GM18517 (cell line): ENCODE data around the gene ATAD2B.
"Not testable (repeated sequence)": the region's sequence is repeated elsewhere in the genome, so short reads cannot be mapped to it uniquely, and the experiment has no call there.

Experiments used
- ATAC-seq: cut with Tn5 transposase; IDR thresholded peaks from one replicate; pipeline ENCODE4 v1.9.1; 2021; ENCODE audit warnings: mild to moderate bottlenecking, moderate library complexity; ENCODE audit not compliant: unreplicated experiment

The ATAD2B gene

DNA sequence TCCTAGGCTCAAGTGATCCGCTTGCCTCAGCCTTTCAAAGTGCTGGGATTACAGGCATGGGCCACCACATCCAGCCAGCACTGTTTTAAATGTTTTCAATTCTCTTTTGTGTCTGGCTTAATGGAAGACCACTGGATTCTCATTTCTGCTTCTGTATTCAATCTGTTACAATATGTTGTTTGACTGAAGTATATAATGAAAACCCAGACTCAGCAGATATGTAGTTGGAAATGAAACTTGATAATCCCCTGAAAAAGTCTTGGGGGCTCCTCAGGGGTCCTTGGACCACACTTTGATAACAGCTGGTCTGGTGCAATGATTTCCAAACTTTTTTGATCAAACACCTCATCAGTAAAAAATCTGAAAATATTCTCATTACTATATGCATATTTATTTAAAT is 132.7 kb downstream of the ATAD2B start:
- no peak for ATAC-seq

GRCh38 chr2:23793476-23793875 is 133.4 kb downstream of the ATAD2B start:
- ATAC-seq: no peak

- no peak for ATAC-seq
Measured at GRCh38 chr2:23791030-23791429, 135.9 kb downstream of the ATAD2B start.

DNA sequence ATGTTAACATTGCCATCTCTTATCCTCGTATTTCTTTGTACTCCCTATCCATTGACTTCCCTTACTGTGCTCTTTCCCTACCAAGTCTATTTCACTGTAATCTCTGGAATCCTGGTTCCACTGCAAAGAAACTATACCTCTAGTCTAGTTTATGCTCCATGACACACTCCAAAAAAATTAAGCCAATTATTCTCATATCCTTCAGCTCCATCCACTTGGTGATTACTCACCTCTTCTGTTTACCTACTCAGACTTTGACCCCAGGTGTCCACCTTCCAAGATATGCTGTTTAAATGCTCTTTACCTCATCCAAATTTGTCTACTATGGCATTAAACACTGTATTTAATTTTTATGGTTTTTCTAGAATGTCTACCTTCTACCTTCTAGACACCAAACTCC is 137.9 kb downstream of the ATAD2B start:
- no peak for ATAC-seq

DNA sequence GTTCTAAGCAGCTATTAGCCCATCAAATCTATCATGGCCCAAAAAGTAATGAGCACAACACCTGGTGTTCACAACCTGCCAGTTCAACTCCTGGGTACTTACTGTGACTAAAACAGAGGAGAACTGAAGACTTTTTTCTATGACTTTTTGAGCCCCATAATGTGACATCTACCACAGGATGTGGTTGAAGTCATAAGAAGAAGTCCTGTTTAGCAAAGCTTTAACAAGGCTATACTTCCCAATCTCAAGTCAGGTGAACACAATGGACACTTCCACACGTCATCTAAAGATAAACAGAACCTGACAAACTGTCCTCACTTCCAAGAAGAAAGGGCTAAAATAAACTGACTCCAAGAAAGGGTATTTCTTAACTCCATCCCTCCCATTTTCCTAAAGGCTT is 138.8 kb downstream of the ATAD2B start:
- peak; percentile 70 for ATAC-seq

GRCh38 chr2:23784971-23785370 is 142.0 kb downstream of the ATAD2B start:
- no peak for ATAC-seq

GRCh38 chr2:23782646-23783045 is 144.3 kb downstream of the ATAD2B start:
- ATAC-seq: no peak

- no peak for ATAC-seq
Measured at GRCh38 chr2:23782126-23782525, 144.8 kb downstream of the ATAD2B start.

DNA sequence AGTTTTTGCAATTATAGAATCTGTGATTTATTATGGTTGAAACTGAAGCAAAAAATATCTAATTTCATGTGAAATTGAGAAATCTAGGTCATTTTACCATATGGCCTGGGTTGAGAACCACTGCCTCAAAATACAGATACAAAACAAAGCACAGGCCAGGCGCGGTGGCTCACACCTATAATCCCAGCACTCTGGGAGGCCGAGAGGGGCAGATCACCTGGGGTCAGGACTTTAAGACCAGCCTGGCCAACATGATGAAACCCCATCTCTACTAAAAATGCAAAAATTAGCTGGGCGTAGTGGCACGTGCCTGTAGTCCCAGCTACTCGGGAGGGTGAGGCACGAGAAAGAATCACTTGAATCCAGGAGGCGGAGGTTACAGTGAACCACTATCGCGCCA is 146.5 kb downstream of the ATAD2B start:
- not testable (repeated sequence) for ATAC-seq

DNA sequence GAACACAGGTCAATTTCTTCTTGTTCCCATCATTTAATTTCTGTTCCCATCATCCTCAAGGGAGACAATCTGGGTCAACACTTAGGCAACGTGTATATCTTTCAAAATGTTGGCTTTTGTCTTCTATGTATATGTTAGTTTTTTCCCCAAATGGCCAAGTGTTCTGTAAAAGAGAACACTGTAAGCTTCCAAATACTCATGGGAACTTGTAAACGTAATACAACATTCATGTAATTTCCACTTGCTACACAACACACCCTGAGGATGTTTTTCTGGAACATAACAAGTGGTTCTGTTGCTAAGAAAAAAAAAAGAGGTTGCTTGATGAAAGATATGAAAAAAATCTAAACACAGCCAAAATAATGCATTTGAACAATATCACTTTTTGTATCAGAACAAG is 149.1 kb downstream of the ATAD2B start:
- no peak for ATAC-seq

DNA sequence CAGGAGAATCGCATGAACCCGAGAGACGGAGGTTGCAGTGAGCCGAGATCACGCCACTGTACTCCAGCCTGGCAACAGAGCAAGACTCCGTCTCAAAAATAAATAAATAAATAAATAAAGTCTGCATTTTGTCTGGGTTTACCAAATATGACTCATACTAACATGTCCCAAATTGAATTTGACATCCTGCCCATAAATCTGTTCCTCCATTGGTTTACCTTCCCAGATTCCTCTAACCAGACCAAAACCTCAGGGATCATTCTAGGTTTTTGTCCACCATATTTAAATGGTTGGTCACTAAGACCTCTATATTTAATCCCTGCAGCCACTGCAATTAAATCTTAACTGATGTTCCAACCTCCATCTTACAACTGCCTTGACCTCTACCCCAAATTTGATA is 150.9 kb downstream of the ATAD2B start:
- no peak for ATAC-seq

DNA sequence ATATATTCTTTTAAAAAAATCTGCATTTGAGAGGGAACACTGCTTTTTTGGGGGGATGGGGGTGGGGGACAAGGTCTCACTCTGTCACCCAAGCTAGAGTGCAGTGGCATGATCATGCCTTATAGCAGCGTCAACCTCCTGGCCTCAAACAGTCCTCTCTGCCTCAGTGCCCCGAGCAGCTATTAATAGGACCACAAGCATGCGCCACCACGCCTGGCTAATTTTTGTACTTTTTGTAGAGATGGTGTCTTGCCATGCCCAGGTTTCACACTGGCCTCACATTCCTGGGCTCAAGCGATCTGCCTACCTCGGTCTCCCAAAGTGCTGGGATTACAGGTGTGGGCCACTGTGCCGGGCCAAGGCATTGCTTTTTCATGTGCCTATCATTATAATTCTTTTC is 154.2 kb downstream of the ATAD2B start:
- ATAC-seq: no peak

DNA sequence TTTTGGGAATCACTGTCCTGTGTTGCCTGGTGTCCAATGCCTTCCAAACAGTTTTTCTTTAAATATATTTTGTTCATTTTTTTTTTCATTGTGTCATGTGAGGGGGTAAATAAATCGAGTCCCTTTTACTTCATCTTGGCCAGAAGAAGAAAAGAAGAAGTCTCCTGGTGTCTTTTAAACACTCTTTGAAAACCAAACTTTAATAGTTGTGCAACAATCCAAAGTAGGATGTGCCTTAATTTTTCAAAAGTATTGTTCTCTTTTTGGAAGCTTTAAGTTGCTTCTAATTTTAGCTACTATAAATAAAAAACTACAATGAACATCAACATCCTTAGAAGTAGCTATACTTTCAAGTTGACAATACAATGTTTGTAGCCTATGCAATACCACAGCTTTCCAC is 154.9 kb downstream of the ATAD2B start:
- no peak for ATAC-seq

DNA sequence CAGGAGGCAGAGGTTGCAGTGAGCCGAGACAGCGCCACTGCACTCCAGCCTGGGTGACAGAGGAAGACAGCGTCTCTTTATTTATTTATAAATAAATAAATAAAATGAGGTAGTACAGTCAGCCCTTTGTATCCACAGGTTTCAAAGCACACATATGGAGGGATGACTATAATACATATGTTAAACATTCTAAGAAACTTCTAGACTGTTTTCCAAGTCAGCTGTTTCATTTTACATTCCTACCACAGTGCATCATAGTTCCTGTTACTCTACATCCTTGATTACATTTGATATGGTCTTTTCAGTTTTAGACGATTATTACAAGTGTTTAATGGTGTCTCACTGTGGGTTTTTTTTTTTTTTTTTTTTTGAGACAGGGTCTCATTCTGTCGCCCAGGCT is 157.6 kb downstream of the ATAD2B start:
- ATAC-seq: no peak

DNA sequence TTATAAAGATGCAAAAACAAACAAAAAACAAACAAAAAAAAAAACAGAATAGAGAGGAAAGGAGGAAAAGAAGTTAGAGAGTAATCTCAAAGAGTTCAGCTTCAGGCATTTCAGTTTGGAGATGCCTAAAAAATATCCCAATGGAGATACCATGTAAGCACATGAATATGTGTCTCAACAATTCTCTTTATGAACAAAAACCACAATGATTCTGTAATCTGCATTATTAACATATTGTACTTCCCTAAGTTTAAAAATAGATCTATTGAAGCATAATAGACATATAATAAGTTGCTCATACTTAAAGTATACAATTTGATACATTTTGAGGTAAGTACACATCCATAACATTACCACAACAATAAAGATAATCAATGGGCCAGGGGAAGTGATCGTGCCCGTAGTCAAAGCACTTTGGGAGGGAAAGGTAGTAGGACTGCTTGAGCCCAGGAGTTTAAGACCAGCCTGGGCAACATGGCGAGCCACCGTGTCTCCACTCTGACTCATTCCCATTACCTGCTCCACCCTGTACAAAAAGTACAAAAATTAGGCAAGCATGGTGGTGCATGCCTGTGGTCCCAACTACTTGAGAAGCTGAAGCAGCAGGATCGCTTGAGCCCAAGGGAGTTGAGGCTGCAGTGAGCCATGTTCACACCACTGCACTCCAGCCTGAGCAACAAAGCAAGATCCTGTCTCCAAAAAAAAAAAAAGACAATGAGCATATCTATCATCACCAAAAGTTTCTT is 158.9 kb downstream of the ATAD2B start:
- ATAC-seq: no peak

GRCh38 chr2:23762141-23762540 is 164.8 kb downstream of the ATAD2B start:
- ATAC-seq: no peak

GRCh38 chr2:23761638-23762037 is 165.3 kb downstream of the ATAD2B start:
- no peak for ATAC-seq

- ATAC-seq: no peak
Measured at GRCh38 chr2:23760736-23761135, 166.2 kb downstream of the ATAD2B start.

GRCh38 chr2:23757686-23758433 is 169.1 kb downstream of the ATAD2B start:
- no peak for ATAC-seq

DNA sequence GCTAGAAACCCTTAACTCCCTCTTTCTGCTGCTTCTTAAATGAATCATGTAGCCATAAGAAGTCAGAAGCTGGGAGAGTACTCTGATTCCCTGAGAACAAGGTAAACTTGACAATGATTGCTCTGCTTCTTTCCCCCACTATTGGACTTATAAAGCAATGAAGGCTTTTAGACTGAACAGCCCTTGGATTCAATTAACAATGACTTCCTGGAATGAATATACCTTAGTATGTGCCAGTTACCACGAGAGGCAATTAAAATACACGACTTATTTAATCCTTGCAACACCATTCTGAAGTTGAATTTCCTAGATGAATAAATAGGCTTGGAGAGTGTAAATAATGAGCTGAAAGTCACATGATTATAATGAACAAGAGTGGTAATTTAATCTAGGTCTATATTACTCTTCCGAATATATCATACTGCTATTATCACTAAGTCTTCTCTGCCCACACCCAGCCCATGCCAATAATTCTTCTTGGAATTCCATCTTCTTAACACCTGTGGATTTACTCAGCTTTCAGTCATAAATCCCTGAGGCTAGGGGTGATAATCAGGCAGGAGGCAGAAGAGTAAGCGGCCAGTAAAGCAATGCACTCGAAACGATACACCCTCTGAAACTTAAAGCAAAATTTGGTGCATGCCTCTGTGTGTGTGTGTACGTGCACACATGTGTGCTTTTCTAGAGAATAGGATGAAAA is 170.2 kb downstream of the ATAD2B start:
- ATAC-seq: no peak

DNA sequence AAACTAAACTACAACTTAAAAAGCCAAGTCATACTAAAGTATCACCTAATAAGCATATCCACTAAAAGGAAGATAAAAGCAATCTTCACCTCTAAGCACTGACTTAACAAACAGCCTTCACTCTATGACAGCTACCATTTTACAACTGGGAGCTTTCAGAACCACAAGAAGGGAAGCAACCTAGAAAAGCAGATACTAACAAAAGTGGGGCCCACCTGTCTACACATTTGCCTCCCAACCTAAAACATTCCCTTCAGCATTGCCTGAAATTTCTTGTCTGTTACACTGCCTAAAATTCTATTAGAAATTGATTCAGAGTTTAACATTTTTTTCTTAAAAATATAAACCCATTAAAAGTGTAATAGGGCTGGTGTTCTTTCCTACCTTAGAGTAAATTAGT is 172.0 kb downstream of the ATAD2B start:
- ATAC-seq: no peak
